Measurements from ENCODE around the gene BAIAP2L1.

BAIAP2L1 gene

DNA sequence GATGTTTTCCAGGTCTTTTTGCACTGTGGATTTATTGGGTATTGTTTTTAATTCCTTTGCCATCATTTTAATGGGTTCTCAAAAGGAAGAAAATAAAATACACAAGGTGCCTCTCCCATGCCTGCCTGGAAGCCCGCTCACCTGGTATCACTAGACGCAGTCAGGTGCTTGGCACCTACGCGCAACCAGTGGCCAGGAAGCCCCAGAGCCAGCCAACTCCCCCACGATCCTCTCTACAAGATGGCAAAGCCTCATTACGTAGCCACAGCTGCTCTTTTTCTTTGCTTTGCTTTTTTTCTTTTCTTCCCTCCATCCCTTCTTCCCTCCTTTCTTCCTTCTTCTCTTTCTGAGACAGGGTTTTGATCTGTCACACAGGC is 34.3 kb downstream of the BAIAP2L1 start:
- Histone ChIP-seq H3K9me3 (ENCODE audit: insufficient read depth, low read length) (no peaks in the 10 kb centered on the region), H3K4me3 (ENCODE audit: insufficient read length, low read depth) (no peak overlapping the region), H3K36me3 (ENCODE audit: insufficient read depth, insufficient read length, low read length) (peaks cover 6% of the 10 kb centered on the region), H3K27me3 (ENCODE audit: insufficient read depth, insufficient read length) (no peaks in the 10 kb centered on the region), H3K9ac (ENCODE audit: insufficient read length, low read depth) (no peak overlapping the region), H3K4me1 (ENCODE audit: insufficient read depth, insufficient read length) (peaks cover 4% of the 10 kb centered on the region)
- no peak for DNase-seq (ENCODE audit: low read depth, low spot score)
- TF ChIP-seq ZNF274 (IDR thresholded peaks at IDR 0.05; ENCODE audit: low read depth, low read length) (no peak), SUZ12 (IDR thresholded peaks at IDR 0.05; ENCODE audit: extremely low read depth, insufficient read depth, insufficient read length) (no peak), YY1 (IDR thresholded peaks at IDR 0.05; ENCODE audit: insufficient read depth, insufficient read length) (no peak)

DNA sequence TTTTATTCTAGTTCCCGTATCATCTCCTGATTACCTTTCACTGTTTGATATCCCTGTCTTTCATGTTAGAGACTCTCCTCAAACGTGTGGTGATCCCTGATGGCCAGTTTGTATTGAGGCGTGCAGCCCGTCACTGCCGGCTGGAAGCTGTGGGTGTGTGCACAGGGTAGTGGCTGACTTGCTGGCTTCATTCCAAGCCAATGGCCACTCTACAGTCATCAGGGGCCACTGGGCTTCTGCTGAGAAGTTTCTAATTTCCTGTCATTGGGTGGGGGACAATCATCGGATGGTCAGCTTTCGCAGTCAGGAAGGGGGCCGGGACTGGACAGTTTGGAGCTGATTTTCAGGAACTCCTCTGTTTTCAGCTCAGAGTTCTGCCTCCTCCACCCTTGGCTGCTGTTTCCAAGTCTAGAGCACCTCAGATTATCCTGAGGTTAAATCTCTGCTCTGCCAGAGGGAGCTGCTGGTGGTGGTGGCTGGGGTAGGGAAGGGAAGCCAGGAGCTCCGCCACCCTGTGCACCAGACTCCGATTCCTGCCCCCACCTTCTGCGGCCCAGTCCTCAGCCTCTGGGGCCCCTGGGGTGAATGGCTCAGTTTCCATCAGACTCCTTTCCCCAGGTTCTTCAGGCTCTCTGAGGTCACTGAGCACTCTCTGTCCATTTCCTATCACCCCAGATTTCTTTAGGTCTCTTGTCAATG is 34.9 kb downstream of the BAIAP2L1 start:
- no peak for DNase-seq (ENCODE audit: low read depth, low spot score)
- TF ChIP-seq SUZ12 (IDR thresholded peaks at IDR 0.05; ENCODE audit: extremely low read depth, insufficient read depth, insufficient read length): no peak
- TF ChIP-seq YY1 (IDR thresholded peaks at IDR 0.05; ENCODE audit: insufficient read depth, insufficient read length): no peak
- TF ChIP-seq ZNF274 (IDR thresholded peaks at IDR 0.05; ENCODE audit: low read depth, low read length): no peak
- H3K36me3 ChIP-seq (ENCODE audit: insufficient read depth, insufficient read length, low read length): peaks cover 6% of the 10 kb centered on the region
- H3K9ac ChIP-seq (ENCODE audit: insufficient read length, low read depth): no peak overlapping the region
- peaks cover 4% of the 10 kb centered on the region for H3K4me1 ChIP-seq (ENCODE audit: insufficient read depth, insufficient read length)
- H3K4me3 ChIP-seq (ENCODE audit: insufficient read length, low read depth): no peak overlapping the region
- H3K27me3 ChIP-seq (ENCODE audit: insufficient read depth, insufficient read length): no peaks in the 10 kb centered on the region
- no peaks in the 10 kb centered on the region for H3K9me3 ChIP-seq (ENCODE audit: insufficient read depth, low read length)

DNA sequence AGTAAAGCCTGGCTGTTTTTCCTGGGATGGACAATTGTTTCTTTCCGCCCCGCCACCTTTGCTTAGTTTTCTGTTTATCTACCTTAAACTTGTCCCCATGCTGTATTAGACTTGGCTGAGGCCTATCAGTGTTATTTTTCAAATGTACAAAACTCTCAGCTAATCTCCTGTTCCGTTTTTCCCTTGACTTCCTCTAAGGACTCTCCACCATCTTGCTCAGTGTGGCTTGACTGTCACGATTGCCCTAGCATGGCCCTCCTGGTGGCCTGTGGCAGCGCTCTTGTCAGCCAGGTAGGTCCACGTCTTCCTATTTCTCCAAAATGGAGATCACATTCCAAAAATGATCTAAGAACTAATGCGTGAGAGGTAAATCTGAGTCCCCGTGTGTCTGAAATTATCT is 36.7 kb downstream of the BAIAP2L1 start:
- H3K27me3 ChIP-seq (ENCODE audit: insufficient read depth, insufficient read length): no peaks in the 10 kb centered on the region
- peaks cover 4% of the 10 kb centered on the region for H3K4me1 ChIP-seq (ENCODE audit: insufficient read depth, insufficient read length)
- DNase-seq (ENCODE audit: low read depth, low spot score): no peak
- TF ChIP-seq ZNF274 (IDR thresholded peaks at IDR 0.05; ENCODE audit: low read depth, low read length) (no peak), SUZ12 (IDR thresholded peaks at IDR 0.05; ENCODE audit: extremely low read depth, insufficient read depth, insufficient read length) (no peak), YY1 (IDR thresholded peaks at IDR 0.05; ENCODE audit: insufficient read depth, insufficient read length) (no peak)
- H3K4me3 ChIP-seq (ENCODE audit: insufficient read length, low read depth): no peak overlapping the region
- H3K9me3 ChIP-seq (ENCODE audit: insufficient read depth, low read length): no peaks in the 10 kb centered on the region
- no peak overlapping the region for H3K9ac ChIP-seq (ENCODE audit: insufficient read length, low read depth)
- H3K36me3 ChIP-seq (ENCODE audit: insufficient read depth, insufficient read length, low read length): peaks cover 6% of the 10 kb centered on the region

DNA sequence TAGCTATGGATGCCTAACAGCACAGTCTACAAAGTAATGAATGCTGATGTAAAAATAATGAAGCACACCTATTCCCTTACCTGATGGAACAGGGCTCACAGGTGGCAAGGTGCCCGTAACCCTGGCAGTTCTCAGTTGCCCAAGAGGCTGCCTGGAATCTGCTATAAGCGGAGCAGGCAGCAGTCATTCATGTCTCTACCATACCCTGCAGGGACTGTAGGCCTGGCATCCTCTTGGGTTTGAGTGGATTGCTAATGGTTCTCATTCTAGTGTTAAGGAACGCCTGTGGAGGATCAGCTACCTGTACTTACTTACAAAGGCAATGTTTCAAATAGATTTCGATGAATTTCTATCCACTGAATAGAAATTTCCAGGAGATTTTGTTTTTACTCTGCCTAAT is 38.4 kb downstream of the BAIAP2L1 start:
- Histone ChIP-seq H3K4me1 (ENCODE audit: insufficient read depth, insufficient read length) (peaks cover 4% of the 10 kb centered on the region), H3K36me3 (ENCODE audit: insufficient read depth, insufficient read length, low read length) (peaks cover 9% of the 10 kb centered on the region), H3K9ac (ENCODE audit: insufficient read length, low read depth) (no peak overlapping the region), H3K4me3 (ENCODE audit: insufficient read length, low read depth) (no peak overlapping the region), H3K27me3 (ENCODE audit: insufficient read depth, insufficient read length) (no peaks in the 10 kb centered on the region), H3K9me3 (ENCODE audit: insufficient read depth, low read length) (no peaks in the 10 kb centered on the region)
- DNase-seq (ENCODE audit: low read depth, low spot score): no peak
- TF ChIP-seq SUZ12 (IDR thresholded peaks at IDR 0.05; ENCODE audit: extremely low read depth, insufficient read depth, insufficient read length) (no peak), ZNF274 (IDR thresholded peaks at IDR 0.05; ENCODE audit: low read depth, low read length) (no peak), YY1 (IDR thresholded peaks at IDR 0.05; ENCODE audit: insufficient read depth, insufficient read length) (no peak)

DNA sequence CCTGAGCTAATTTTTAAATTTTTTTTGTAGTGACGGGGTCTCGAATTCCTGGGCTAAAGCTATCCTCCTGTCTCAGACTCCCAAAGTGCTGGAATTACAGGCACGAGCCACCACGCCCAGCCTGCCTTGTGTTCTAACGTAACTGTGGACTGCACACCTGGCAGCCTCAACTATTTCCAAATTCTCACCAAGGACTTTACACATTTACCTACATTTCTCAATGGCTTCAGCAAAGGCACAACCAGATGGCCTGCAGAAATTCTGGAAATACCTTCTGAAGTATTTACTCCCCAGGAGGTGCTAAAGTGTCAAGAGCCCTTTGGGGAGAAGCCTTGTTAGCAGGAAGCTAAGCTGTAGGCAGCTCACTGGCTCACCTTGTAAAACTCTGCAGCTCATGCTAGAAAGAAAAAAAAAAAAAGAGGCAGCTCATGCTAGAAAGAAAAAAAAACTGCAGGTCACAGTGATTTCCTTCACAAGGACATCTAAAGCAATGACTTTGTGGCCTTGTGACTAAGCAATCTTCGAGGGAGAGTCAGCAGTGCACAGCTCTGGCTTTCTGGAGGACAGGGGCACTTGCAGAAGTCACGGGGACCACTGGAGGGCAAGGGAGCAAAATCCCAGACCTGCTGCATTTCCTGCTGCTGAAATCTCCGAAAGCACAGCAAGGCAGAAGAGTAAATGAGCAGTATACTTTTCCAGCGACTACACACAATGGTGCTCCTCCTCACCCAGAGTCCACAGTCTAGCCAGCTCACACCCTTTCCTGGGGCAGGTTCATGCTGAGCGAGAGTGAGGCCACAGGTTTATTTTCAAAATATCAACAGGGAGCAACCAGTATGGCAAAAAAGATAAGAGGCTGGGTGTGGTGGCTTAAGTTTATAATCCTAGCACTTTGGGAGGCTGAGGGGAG is 40.4 kb downstream of the BAIAP2L1 start:
- H3K4me3 ChIP-seq (ENCODE audit: insufficient read length, low read depth): no peak overlapping the region
- TF ChIP-seq SUZ12 (IDR thresholded peaks at IDR 0.05; ENCODE audit: extremely low read depth, insufficient read depth, insufficient read length): no peak
- TF ChIP-seq YY1 (IDR thresholded peaks at IDR 0.05; ENCODE audit: insufficient read depth, insufficient read length): no peak
- no peak for TF ChIP-seq ZNF274 (IDR thresholded peaks at IDR 0.05; ENCODE audit: low read depth, low read length)
- peak overlapping the region; percentile 32 for H3K9ac ChIP-seq (ENCODE audit: insufficient read length, low read depth)
- H3K9me3 ChIP-seq (ENCODE audit: insufficient read depth, low read length): no peaks in the 10 kb centered on the region
- peak; percentile 49 for DNase-seq (ENCODE audit: low read depth, low spot score)
- peaks cover 6% of the 10 kb centered on the region for H3K36me3 ChIP-seq (ENCODE audit: insufficient read depth, insufficient read length, low read length)
- H3K27me3 ChIP-seq (ENCODE audit: insufficient read depth, insufficient read length): no peaks in the 10 kb centered on the region
- peaks cover 4% of the 10 kb centered on the region for H3K4me1 ChIP-seq (ENCODE audit: insufficient read depth, insufficient read length)

DNA sequence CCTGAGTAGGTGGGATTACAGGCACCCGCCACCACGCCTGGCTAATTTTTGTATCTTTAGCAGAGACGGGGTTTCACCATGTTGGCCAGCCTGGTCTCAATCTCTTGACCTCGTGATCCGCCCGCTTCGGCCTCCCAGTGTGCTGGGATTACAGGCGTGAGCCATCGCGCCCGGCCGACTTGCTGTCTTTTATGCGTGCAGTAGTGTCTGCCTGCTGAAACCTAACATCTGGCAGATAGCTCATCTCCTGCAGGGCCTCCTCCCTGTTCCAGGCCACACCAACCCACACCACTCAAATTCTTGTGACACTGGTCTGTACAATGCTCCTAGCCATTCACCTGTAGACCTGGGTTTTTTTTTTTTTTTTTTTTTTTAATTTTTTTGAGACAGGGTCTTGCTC is 41.5 kb downstream of the BAIAP2L1 start:
- Histone ChIP-seq H3K4me1 (ENCODE audit: insufficient read depth, insufficient read length) (peaks cover 9% of the 10 kb centered on the region), H3K27me3 (ENCODE audit: insufficient read depth, insufficient read length) (no peaks in the 10 kb centered on the region), H3K36me3 (ENCODE audit: insufficient read depth, insufficient read length, low read length) (peaks cover 6% of the 10 kb centered on the region), H3K9ac (ENCODE audit: insufficient read length, low read depth) (no peak overlapping the region), H3K9me3 (ENCODE audit: insufficient read depth, low read length) (no peaks in the 10 kb centered on the region), H3K4me3 (ENCODE audit: insufficient read length, low read depth) (no peak overlapping the region)
- TF ChIP-seq YY1 (IDR thresholded peaks at IDR 0.05; ENCODE audit: insufficient read depth, insufficient read length): no peak
- TF ChIP-seq SUZ12 (IDR thresholded peaks at IDR 0.05; ENCODE audit: extremely low read depth, insufficient read depth, insufficient read length): no peak
- TF ChIP-seq ZNF274 (IDR thresholded peaks at IDR 0.05; ENCODE audit: low read depth, low read length): no peak
- no peak for DNase-seq (ENCODE audit: low read depth, low spot score)

DNA sequence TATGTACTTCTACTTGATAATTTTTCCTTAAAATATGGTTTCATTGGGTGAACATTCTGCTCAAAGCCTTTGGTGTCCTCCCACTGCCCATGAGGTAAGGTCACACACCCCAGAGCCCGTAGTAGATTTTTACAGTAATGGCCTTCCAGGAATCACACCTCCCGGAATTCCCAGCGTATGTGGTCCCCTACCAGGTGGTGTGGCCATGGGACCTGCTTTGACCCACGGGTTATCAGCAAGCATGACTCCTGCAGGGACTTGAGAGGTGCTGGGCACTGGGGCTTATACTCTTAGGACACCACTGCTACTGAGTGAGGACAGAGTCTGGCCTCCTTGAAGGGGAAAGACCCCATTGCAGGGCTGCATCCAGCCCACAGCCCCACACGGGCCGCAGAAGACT is 42.2 kb downstream of the BAIAP2L1 start:
- H3K4me1 ChIP-seq (ENCODE audit: insufficient read depth, insufficient read length): peaks cover 11% of the 10 kb centered on the region
- DNase-seq (ENCODE audit: low read depth, low spot score): no peak
- no peak for TF ChIP-seq SUZ12 (IDR thresholded peaks at IDR 0.05; ENCODE audit: extremely low read depth, insufficient read depth, insufficient read length)
- no peak for TF ChIP-seq YY1 (IDR thresholded peaks at IDR 0.05; ENCODE audit: insufficient read depth, insufficient read length)
- TF ChIP-seq ZNF274 (IDR thresholded peaks at IDR 0.05; ENCODE audit: low read depth, low read length): no peak
- no peak overlapping the region for H3K4me3 ChIP-seq (ENCODE audit: insufficient read length, low read depth)
- no peaks in the 10 kb centered on the region for H3K27me3 ChIP-seq (ENCODE audit: insufficient read depth, insufficient read length)
- no peaks in the 10 kb centered on the region for H3K9me3 ChIP-seq (ENCODE audit: insufficient read depth, low read length)
- H3K36me3 ChIP-seq (ENCODE audit: insufficient read depth, insufficient read length, low read length): peaks cover 6% of the 10 kb centered on the region
- H3K9ac ChIP-seq (ENCODE audit: insufficient read length, low read depth): no peak overlapping the region
